GM23248 (cell line): ENCODE data around the gene LZTS2. TPM values are rescaled to one million over a fixed set of nuclear protein-coding genes. Genes with fewer than 3 reads are reported as not detected.
A peak's percentile ranks its signal among the peaks of the same experiment; 100 is the strongest.

Experiments
- DNase-seq: peaks from one replicate; pipeline ENCODE4 v3.0.0-alpha.2; 2015
- H2AFZ ChIP-seq: fragments of 200-600 bp; sonication (generic); 2 replicates; pipeline ENCODE4 v1.6.1; 2016; ENCODE audit warnings: antibody characterized with exemption
- H3F3A ChIP-seq: fragments of 200-600 bp; sonication (generic); 2 replicates; pipeline ENCODE4 v1.6.1; 2016; ENCODE audit warnings: mild to moderate bottlenecking, antibody characterized with exemption, mixed run types; ENCODE audit not compliant: insufficient read depth
- H3K27ac ChIP-seq: fragments of 200-600 bp; sonication (generic); 2 replicates; pipeline ENCODE4 v1.5.1; 2016; ENCODE audit warnings: mild to moderate bottlenecking
- H3K27me3 ChIP-seq: fragments of 200-600 bp; sonication (generic); replicated peaks from 2 replicates; pipeline ENCODE4 v1.6.1; 2016; ENCODE audit warnings: mild to moderate bottlenecking; ENCODE audit not compliant: insufficient read depth
- H3K36me3 ChIP-seq: fragments of 200-600 bp; sonication (generic); 2 replicates; pipeline ENCODE4 v1.6.1; 2016; ENCODE audit warnings: low read depth, mild to moderate bottlenecking
- H3K4me1 ChIP-seq: fragments of 200-600 bp; sonication (generic); 2 replicates; pipeline ENCODE4 v1.6.1; 2016; ENCODE audit warnings: mild to moderate bottlenecking; ENCODE audit not compliant: insufficient read depth
- H3K4me2 ChIP-seq: fragments of 200-600 bp; sonication (generic); one replicate; pipeline ENCODE4 v1.6.1; 2016; ENCODE audit warnings: mild to moderate bottlenecking; ENCODE audit not compliant: unreplicated experiment
- H3K4me3 ChIP-seq: fragments of 200-600 bp; sonication (generic); 2 replicates; pipeline ENCODE4 v1.5.1; 2016; ENCODE audit warnings: mild to moderate bottlenecking
- H3K79me2 ChIP-seq: fragments of 200-600 bp; sonication (generic); 2 replicates; pipeline ENCODE4 v1.6.1; 2016; ENCODE audit warnings: mild to moderate bottlenecking; ENCODE audit not compliant: insufficient read depth
- H3K9ac ChIP-seq: fragments of 200-600 bp; sonication (generic); 2 replicates; pipeline ENCODE4 v1.6.1; 2016; ENCODE audit warnings: mild to moderate bottlenecking
- H3K9me2 ChIP-seq: fragments of 200-600 bp; sonication (generic); 2 replicates; pipeline ENCODE4 v1.6.1; 2016; ENCODE audit warnings: mixed run types, mild to moderate bottlenecking, moderate library complexity; ENCODE audit not compliant: insufficient read depth
- H3K9me3 ChIP-seq: fragments of 200-600 bp; sonication (generic); one replicate; pipeline ENCODE4 v1.6.1; 2017; ENCODE audit warnings: low read depth
- H4K20me1 ChIP-seq: fragments of 200-600 bp; sonication (generic); 2 replicates; pipeline ENCODE4 v1.6.0; 2016; ENCODE audit not compliant: insufficient read depth
- EZH2 ChIP-seq: fragments of 200-600 bp; sonication (generic); IDR thresholded peaks from 2 replicates; pipeline ENCODE4 v1.6.1; 2018; ENCODE audit warnings: antibody characterized with exemption, mild to moderate bottlenecking; ENCODE audit not compliant: insufficient read depth, poor library complexity, severe bottlenecking
- EZH2phosphoT487 ChIP-seq: fragments of 200-600 bp; sonication (generic); IDR thresholded peaks from 2 replicates; pipeline ENCODE4 v1.6.1; 2018; ENCODE audit warnings: antibody characterized with exemption, moderate library complexity, mild to moderate bottlenecking, low read depth; ENCODE audit not compliant: insufficient read depth
- WGBS, 2 experiments: methylation state at CpG; one replicate each; pipeline ENCODE4 v1.1.6; 2015 to 2017; ENCODE audit warnings: low lambda C conversion rate in 2 of 2, low coverage in 1 of 2; ENCODE audit errors: missing lambda C conversion rate in 2 of 2; 5-methylcytosine and 5-hydroxymethylcytosine counted together
- in situ Hi-C: fragments of 300-500 bp; cut with MboI; formaldehyde crosslinking; loops from 2 replicates; pipeline ENCODE4 v1.15.0; 2020
- polyA plus RNA-seq: library from polyadenylated mRNA; unstranded; fragments of >200 nt; fragmentation: Nextera tagmentation; extraction: Ambion mirVana; gene quantifications from 2 replicates; pipeline ENCODE4 v1.2.1, GENCODE V29; 2016
- total RNA-seq: library from RNA; depleted of rRNA; stranded (reverse); fragments of >200 nt; shearing (Covaris generic); gene quantifications from 2 replicates; pipeline ENCODE4 v1.2.3, GENCODE V29; 2014

LZTS2 gene
- total and polyA plus RNA-seq, 2 experiments from 2014 or later, result 51.1 to 95.2 TPM

DNA sequence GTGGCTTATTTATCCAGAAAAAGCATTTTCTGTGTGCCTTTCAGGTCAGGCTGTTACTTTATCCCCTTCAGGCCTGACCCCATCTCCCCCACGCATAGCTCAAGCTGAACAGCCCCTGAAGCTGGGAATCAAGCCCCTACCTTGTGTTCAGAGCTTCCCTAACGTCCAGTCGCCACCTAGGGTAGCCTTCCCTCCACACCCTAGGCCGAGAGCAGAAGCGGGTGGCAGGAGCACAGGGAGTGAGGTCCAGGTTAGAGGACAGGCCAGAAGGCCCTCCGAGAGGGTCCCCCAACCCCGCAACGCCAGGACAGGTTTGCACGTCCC lies 30.8 kb upstream of the LZTS2 start:
- 0 out of 2 replicates have a peak overlapping the region, but pooled peaks have one; percentile 13 for H3K9ac ChIP-seq
- H3K4me3 ChIP-seq, result peak overlapping the region; percentile 63
- H3K27me3 ChIP-seq, result no peaks in the 10 kb centered on the region
- no peaks in the 10 kb centered on the region for H4K20me1 ChIP-seq
- no peaks in the 10 kb centered on the region for H3K9me2 ChIP-seq
- 0 out of 2 replicates have a peak, but pooled peaks cover 6% of the 10 kb centered on the region for H3K4me1 ChIP-seq
- no peaks in the 10 kb centered on the region for H3K9me3 ChIP-seq
- H2AFZ ChIP-seq, result peak overlapping the region; percentile 57; the same call in 1 of the 2 replicates
- H3K27ac ChIP-seq, result no peak overlapping the region
- DNase-seq, result no peak
- peak overlapping the region; percentile 65 for H3K4me2 ChIP-seq
- no peaks in the 10 kb centered on the region for H3K79me2 ChIP-seq
- no peaks in the 10 kb centered on the region for H3F3A ChIP-seq
- WGBS, 2 experiments, result 21 to 26% methylated on average over 9 of the region's 9 CpGs
- TF ChIP-seq EZH2 (no peak), EZH2phosphoT487 (no peak)
- no peaks in the 10 kb centered on the region; the same call in 1 of the 2 replicates for H3K36me3 ChIP-seq
- in situ Hi-C loops, result no loop called here

- H4K20me1 ChIP-seq, result no peaks in the 10 kb centered on the region
- 3 to 5% methylated on average over 41 to 58 of the region's 70 CpGs for WGBS, 2 experiments
- 0 out of 2 replicates have a peak within 1 kb of the TSS, but pooled peaks have one; percentile 13 for H3K9ac ChIP-seq
- DNase-seq, result peak; percentile 55
- no peaks in the 10 kb centered on the region for H3K27me3 ChIP-seq
- in situ Hi-C loops, result no loop called here
- H3K4me2 ChIP-seq, result peak within 1 kb of the TSS; percentile 65
- H3K27ac ChIP-seq, result no peak within 1 kb of the TSS
- no peaks in the 10 kb centered on the region for H3K9me3 ChIP-seq
- H3K36me3 ChIP-seq, result no peaks in the 10 kb centered on the region; the same call in 1 of the 2 replicates
- no peaks in the 10 kb centered on the region for H3K9me2 ChIP-seq
- TF ChIP-seq EZH2phosphoT487 (no peak), EZH2 (no peak)
- peak within 1 kb of the TSS; percentile 63 for H3K4me3 ChIP-seq
- H3F3A ChIP-seq, result no peaks in the 10 kb centered on the region
- H3K4me1 ChIP-seq, result 0 out of 2 replicates have a peak, but pooled peaks cover 6% of the 10 kb centered on the region
- peak within 1 kb of the TSS; percentile 74 for H2AFZ ChIP-seq
- no peaks in the 10 kb centered on the region for H3K79me2 ChIP-seq
These were observed 30.2 kb upstream of the LZTS2 start, which contains the start of gene SEMA4G for GRCh38 chr10:100969187-100970075. Gene SEMA4G (plus strand): TSS chr10:100969504. CDS start chr10:100972913, 3,409 bp downstream.

DNA sequence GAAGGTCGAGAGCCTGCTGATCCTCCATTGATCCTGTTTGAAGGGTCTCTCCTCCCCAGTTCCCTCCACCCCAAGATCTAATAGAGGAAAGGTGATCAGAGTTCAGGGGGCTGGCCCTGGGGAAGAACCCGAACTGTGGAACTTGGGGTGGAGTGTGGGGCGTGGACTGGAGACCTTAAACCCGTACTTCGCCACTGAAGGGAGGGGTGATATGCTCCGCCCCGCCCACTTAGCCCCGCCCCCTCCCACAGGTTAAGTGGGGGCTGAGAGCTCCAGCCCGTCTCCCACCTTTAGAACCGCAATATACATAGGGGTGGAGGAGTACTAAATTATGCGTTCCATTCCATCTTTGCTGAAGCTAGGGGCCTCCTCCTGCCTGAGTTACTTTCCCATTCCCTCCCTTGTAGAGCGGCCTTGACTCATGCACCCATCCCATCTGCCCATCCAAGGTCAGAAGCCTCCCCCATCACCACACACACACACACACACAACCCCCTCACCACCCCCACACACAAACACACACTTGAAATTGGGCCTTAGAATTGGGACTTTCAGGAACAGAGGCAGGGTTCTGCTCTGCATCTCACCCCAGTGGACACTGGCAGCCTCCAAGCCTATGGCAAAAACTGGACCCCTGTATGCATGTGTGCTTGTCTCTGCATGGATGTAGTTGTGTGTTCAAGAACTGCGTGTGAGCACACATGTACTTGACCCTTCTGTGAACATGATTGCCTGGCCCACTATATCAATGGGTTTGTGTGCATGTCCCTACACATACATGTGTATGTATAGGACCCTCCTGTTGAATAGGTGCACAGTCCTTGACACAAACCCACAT lies 29.3 kb upstream of the LZTS2 start:
- no peaks in the 10 kb centered on the region for H3F3A ChIP-seq
- no peaks in the 10 kb centered on the region for H3K9me2 ChIP-seq
- H3K9ac ChIP-seq, result no peak overlapping the region
- no peaks in the 10 kb centered on the region for H3K9me3 ChIP-seq
- no peak for TF ChIP-seq EZH2phosphoT487
- TF ChIP-seq EZH2, result no peak
- H3K4me2 ChIP-seq, result no peak overlapping the region
- DNase-seq, result no peak
- in situ Hi-C loops, result no loop called here
- H4K20me1 ChIP-seq, result no peaks in the 10 kb centered on the region
- WGBS, 2 experiments, result 51% methylated on average over 13 of the region's 13 CpGs
- H3K36me3 ChIP-seq, result no peaks in the 10 kb centered on the region; the same call in 1 of the 2 replicates
- 0 out of 2 replicates have a peak, but pooled peaks cover 6% of the 10 kb centered on the region for H3K4me1 ChIP-seq
- H2AFZ ChIP-seq, result peak overlapping the region; percentile 74; the same call in 1 of the 2 replicates
- 0 out of 2 replicates have a peak overlapping the region, but pooled peaks have one; percentile 63 for H3K4me3 ChIP-seq
- no peak overlapping the region for H3K27ac ChIP-seq
- H3K79me2 ChIP-seq, result no peaks in the 10 kb centered on the region
- H3K27me3 ChIP-seq, result no peaks in the 10 kb centered on the region
